B cell (primary cell): ENCODE data around the gene OR2A12. TPM values are rescaled to one million over a fixed set of nuclear protein-coding genes. Genes with fewer than 3 reads are reported as not detected.

Source experiments
- ATAC-seq: fragments of 200-7000 bp; cut with Tn5 transposase; one replicate; pipeline ENCODE4 v1.10.0; 2021; ENCODE audit warnings: low read depth, mild to moderate bottlenecking, moderate number of reproducible peaks, moderate library complexity
- CTCF ChIA-PET: fragments of 350-600 bp; sonication (Branson Sonifier 250); formaldehyde crosslinking; loops from one replicate; lab custom pipeline; 2021; ENCODE audit warnings: antibody characterized with exemption, inconsistent platforms; lab: Charles Lee
- POLR2A ChIA-PET: fragments of 350-600 bp; sonication (Branson Sonifier 250); formaldehyde crosslinking; loops from one replicate; lab custom pipeline; 2021; ENCODE audit warnings: antibody characterized with exemption; lab: Charles Lee
- DNase-seq: peaks from one replicate; pipeline ENCODE4 v3.0.0; 2013
- H2AFZ ChIP-seq: 2 replicates; pipeline ENCODE4 v1.6.1; 2012; ENCODE audit warnings: mild to moderate bottlenecking, low read depth, low read length; ENCODE audit not compliant: insufficient read depth, poor library complexity, severe bottlenecking
- H3K27ac ChIP-seq, 2 donors: 1 replicate in 1 of 2; 2 replicates in 1 of 2; pipeline ENCODE4 v1.5.1; 2012 to 2013; ENCODE audit warnings: low read length in 2 of 2, mild to moderate bottlenecking in 2 of 2, moderate library complexity in 1 of 2
- H3K27me3 ChIP-seq, 4 experiments: fragments of 200-600 bp in 1 of 4; sonication (generic) in 1 of 4; replicated peaks in 1 of 4; 1 replicate in 2 of 4; 2 replicates in 2 of 4; pipeline versions ENCODE4 v1.6.1 to v1.7.0; 2013 to 2016; ENCODE audit warnings: low read length in 3 of 4, mild to moderate bottlenecking in 2 of 4, mixed read lengths in 1 of 4, moderate library complexity in 1 of 4; ENCODE audit not compliant: insufficient read depth in 4 of 4, control insufficient read depth in 3 of 4; ENCODE audit errors: control extremely low read depth in 1 of 4
- H3K36me3 ChIP-seq, 2 experiments: replicated peaks in 1 of 2; 1 replicate in 1 of 2; 2 replicates in 1 of 2; pipeline versions ENCODE4 v1.6.1 to v1.7.1; 2013; ENCODE audit warnings: low read length in 1 of 2; ENCODE audit not compliant: insufficient read depth in 2 of 2, control insufficient read depth in 1 of 2; ENCODE audit errors: control extremely low read depth in 1 of 2, extremely low read depth in 1 of 2
- H3K4me1 ChIP-seq, 2 donors: fragments of 200-600 bp in 1 of 2; sonication (generic) in 1 of 2; 1 replicate in 1 of 2; 2 replicates in 1 of 2; pipeline versions ENCODE4 v1.5.1 to v1.6.1; 2013 to 2017; ENCODE audit warnings: low read length in 2 of 2; ENCODE audit not compliant: control insufficient read depth in 2 of 2, insufficient read depth in 2 of 2
- H3K4me2 ChIP-seq: replicated peaks from 2 replicates; pipeline ENCODE3; 2012; ENCODE audit warnings: mild to moderate bottlenecking, low read depth, low read length; ENCODE audit not compliant: poor library complexity, severe bottlenecking
- H3K4me3 ChIP-seq, 5 experiments: fragments of 200-600 bp in 1 of 5; sonication (generic) in 1 of 5; 1 replicate in 3 of 5; 2 replicates in 2 of 5; pipeline versions ENCODE4 v1.5.1 to v1.7.0; 2011 to 2016; ENCODE audit warnings: low read length in 4 of 5, mild to moderate bottlenecking in 4 of 5, low read depth in 2 of 5, control low read depth in 1 of 5, moderate library complexity in 1 of 5; ENCODE audit not compliant: insufficient read depth in 1 of 5; ENCODE audit errors: control extremely low read depth in 1 of 5, extremely low read depth in 1 of 5
- H3K79me2 ChIP-seq: fragments of 200-600 bp; sonication (generic); one replicate; pipeline ENCODE4 v1.6.0; 2016; ENCODE audit warnings: low read length; ENCODE audit not compliant: control insufficient read depth, insufficient read depth
- H3K9ac ChIP-seq: fragments of 200-600 bp; sonication (generic); 2 replicates; pipeline ENCODE4 v1.6.1; 2017; ENCODE audit warnings: mild to moderate bottlenecking, low read length, moderate library complexity
- H3K9me3 ChIP-seq, 3 donors: one replicate each; pipeline versions ENCODE4 v1.6.1 to v1.7.1; 2013; ENCODE audit warnings: low read length in 2 of 3; ENCODE audit not compliant: control insufficient read depth in 2 of 3, insufficient read depth in 1 of 3; ENCODE audit errors: control extremely low read depth in 1 of 3
- H4K20me1 ChIP-seq: 2 replicates; pipeline ENCODE4 v1.6.0; 2012; ENCODE audit warnings: mild to moderate bottlenecking, low read length; ENCODE audit not compliant: insufficient read depth, control insufficient read depth, poor library complexity, severe bottlenecking
- H3K27ac Mint-ChIP-seq: one replicate; pipeline ENCODE4 v1.8.0; 2021; ENCODE audit warnings: mixed read lengths
- H3K27me3 Mint-ChIP-seq: one replicate; pipeline ENCODE4 v1.8.0; 2021; ENCODE audit warnings: mixed read lengths
- H3K4me1 Mint-ChIP-seq: one replicate; pipeline ENCODE4 v1.8.0; 2021; ENCODE audit warnings: mixed read lengths
- H3K4me3 Mint-ChIP-seq: one replicate; pipeline ENCODE4 v1.8.0; 2021; ENCODE audit warnings: mixed read lengths
- H3K9me3 Mint-ChIP-seq: one replicate; pipeline ENCODE4 v1.8.0; 2022; ENCODE audit warnings: mixed read lengths; ENCODE audit not compliant: insufficient read depth
- CTCF ChIP-seq: fragments of 200-600 bp; IDR thresholded peaks from one replicate; pipeline ENCODE4 v1.8.0; 2022; ENCODE audit warnings: antibody characterized with exemption, mild to moderate bottlenecking
- EZH2 ChIP-seq: IDR thresholded peaks from 2 replicates; pipeline ENCODE4 v1.6.1; 2012; ENCODE audit warnings: borderline replicate concordance, low read depth, mild to moderate bottlenecking, moderate library complexity, low read length; ENCODE audit not compliant: insufficient read depth, poor library complexity, severe bottlenecking
- WGBS: methylation state at CpG from one replicate; pipeline ENCODE4 v1.1.5; 2013; ENCODE audit warnings: missing lambda C conversion rate; ENCODE audit not compliant: insufficient coverage; 5-methylcytosine and 5-hydroxymethylcytosine counted together
- intact Hi-C: fragments of 100-400 bp; cut with micrococcal nuclease; formaldehyde crosslinking; loops from one replicate; pipeline ENCODE4 v1.10.0; 2022
- polyA plus RNA-seq: library from polyadenylated mRNA; depleted of rRNA; stranded (reverse); fragments of >200 nt; gene quantifications from 2 replicates; pipeline ENCODE4 v1.2.3, GENCODE V29; 2012
- total RNA-seq, 2 donors: library from RNA; stranded (reverse); fragments of 120-200 nt in 1 of 2; gene quantifications; 1 replicate in 1 of 2; 2 replicates in 1 of 2; pipeline versions ENCODE4 v1.2.3 to v1.2.4, GENCODE V29; 2013 to 2022

The OR2A12 gene
- total and polyA plus RNA-seq, 2 donors (not counting 1 experiment from before 2014, with no cell fraction given) = not detected

DNA sequence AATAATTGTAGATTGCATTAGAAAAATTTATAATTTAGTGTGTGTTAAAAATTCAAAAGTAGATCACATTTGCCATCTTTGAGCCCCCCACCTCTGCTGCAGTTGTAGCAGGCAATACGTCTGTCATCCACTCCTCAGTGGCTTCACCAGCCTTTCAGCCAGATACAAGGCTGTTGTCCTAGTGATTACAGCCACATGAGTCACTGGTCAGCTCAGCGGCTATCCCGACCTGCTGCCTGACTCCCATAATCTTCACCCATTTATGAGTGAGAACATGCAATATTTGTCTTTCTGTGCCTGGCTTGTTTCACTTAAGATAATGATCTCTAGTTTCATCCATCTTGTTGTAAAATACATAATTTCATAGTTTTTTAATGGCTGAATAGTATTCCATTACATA lies 28.1 kb upstream of the OR2A12 start:
- TF ChIP-seq CTCF = no peak
- no peak for TF ChIP-seq EZH2
- CTCF ChIA-PET = no interaction called here
- Histone ChIP-seq H3K36me3 (no peaks in the 10 kb centered on the region), H2AFZ (no peak overlapping the region), H3K27me3 (peaks cover 0 to 4% (median 1%) of the 10 kb centered on the region in 4 experiments), H3K27ac (no peak overlapping the region), H4K20me1 (no peaks in the 10 kb centered on the region), H3K9me3 (peaks cover 0 to 13% (median 0%) of the 10 kb centered on the region in 3 donors), H3K79me2 (no peaks in the 10 kb centered on the region), H3K9ac (no peak overlapping the region), H3K4me3 (no peak overlapping the region), H3K4me1 (no peaks in the 10 kb centered on the region), H3K4me2 (no peak overlapping the region)
- POLR2A ChIA-PET = no interaction called here
- Mint-ChIP-seq H3K9me3 (peaks cover 2% of the 10 kb centered on the region), H3K27ac (no peak overlapping the region), H3K27me3 (peaks cover 10% of the 10 kb centered on the region), H3K4me3 (no peak overlapping the region), H3K4me1 (no peaks in the 10 kb centered on the region)
- WGBS = 82% methylated on average over 1 of the region's 3 CpGs
- intact Hi-C loops = no loop called here
- DNase-seq (no peak), ATAC-seq (no peak)

- ChIA-PET POLR2A (no interaction called here), CTCF (interaction anchor here (1.7 kb wide), 1 partner anchor 17 kb away, joined by 3 read pairs; no protein-coding TSS in a partner anchor)
- Histone ChIP-seq H3K27ac (no peak overlapping the region), H3K4me3 (no peak overlapping the region), H2AFZ (no peak overlapping the region), H3K9me3 (peaks cover 0 to 10% (median 0%) of the 10 kb centered on the region in 3 donors), H3K27me3 (peaks cover 0 to 2% (median 0%) of the 10 kb centered on the region in 4 experiments), H3K36me3 (no peaks in the 10 kb centered on the region), H3K4me2 (no peak overlapping the region), H3K4me1 (no peaks in the 10 kb centered on the region), H4K20me1 (no peaks in the 10 kb centered on the region), H3K9ac (no peak overlapping the region), H3K79me2 (no peaks in the 10 kb centered on the region)
- intact Hi-C loops = no loop called here
- H3K4me1 Mint-ChIP-seq = no peaks in the 10 kb centered on the region
- no peak overlapping the region for H3K4me3 Mint-ChIP-seq
- H3K9me3 Mint-ChIP-seq = no peaks in the 10 kb centered on the region
- no CpG with 5 or more reads among the region's 3 CpGs for WGBS
- no peak for ATAC-seq
- no peak for DNase-seq
- TF ChIP-seq CTCF (no peak), EZH2 (no peak)
- H3K27me3 Mint-ChIP-seq = peaks cover 10% of the 10 kb centered on the region
- no peak overlapping the region for H3K27ac Mint-ChIP-seq
Observed at GRCh38 chr7:144063710-144064109, 22.4 kb upstream of the OR2A12 start.
